HepG2 (cell line): ENCODE measurements around the gene HIC1. TPM values are rescaled to one million over a fixed set of nuclear protein-coding genes. Genes with fewer than 3 reads are reported as not detected.

ENCODE experiments used
- BHLHE40 ChIP-seq: IDR thresholded peaks from 2 replicates; pipeline ENCODE4 v1.6.1; 2011; ENCODE audit warnings: low read length, improper control_type of control experiment
- KDM5B ChIP-seq: sonication (generic); formaldehyde crosslinking; IDR thresholded peaks from 2 replicates; pipeline ENCODE4 v1.4.0; 2020; ENCODE audit warnings: missing genetic modification reagents, mild to moderate bottlenecking, borderline replicate concordance
- PCBP2 ChIP-seq: fragments of 200-400 bp; formaldehyde crosslinking; optimal IDR thresholded peaks from 2 replicates; pipeline ENCODE3; 2018; ENCODE audit warnings: low read length, low read depth; ENCODE audit not compliant: poor library complexity, severe bottlenecking
- POLR2AphosphoS5 ChIP-seq: IDR thresholded peaks from 2 replicates; pipeline ENCODE4 v1.6.1; 2012; ENCODE audit warnings: low read depth, low read length
- RAD51 ChIP-seq: fragments of 450-650 bp; IDR thresholded peaks from 2 replicates; pipeline ENCODE4 v1.6.1; 2016; ENCODE audit warnings: borderline replicate concordance
- SALL2 ChIP-seq: sonication (generic); formaldehyde crosslinking; IDR thresholded peaks from 2 replicates; pipeline ENCODE4 v1.8.1; 2023; ENCODE audit warnings: mild to moderate bottlenecking, missing genetic modification reagents, inconsistent platforms
- TOPORS ChIP-seq: sonication (generic); formaldehyde crosslinking; IDR thresholded peaks from 2 replicates; pipeline ENCODE4 v1.8.0; 2023; ENCODE audit warnings: mild to moderate bottlenecking, missing genetic modification reagents
- ZNF264 ChIP-seq: sonication (generic); formaldehyde crosslinking; IDR thresholded peaks from 2 replicates; pipeline ENCODE4 v1.4.0; 2020; ENCODE audit warnings: missing genetic modification reagents
- ZNF326 ChIP-seq: sonication (generic); formaldehyde crosslinking; IDR thresholded peaks from 2 replicates; pipeline ENCODE4 v1.4.0; 2020; ENCODE audit warnings: missing genetic modification reagents, borderline replicate concordance
- ZNF354B ChIP-seq: sonication (generic); formaldehyde crosslinking; IDR thresholded peaks from 2 replicates; pipeline ENCODE4 v1.8.0; 2022; ENCODE audit warnings: mild to moderate bottlenecking, missing genetic modification reagents
- ZNF724P ChIP-seq: sonication (generic); formaldehyde crosslinking; IDR thresholded peaks from 2 replicates; pipeline ENCODE4 v1.8.0; 2022; ENCODE audit warnings: missing genetic modification reagents, borderline replicate concordance
- polyA plus RNA-seq, 8 experiments: library from polyadenylated mRNA; depleted of rRNA in 3 of 8; stranded (reverse) in 7 of 8; unstranded in 1 of 8; fragments of >200 nt; fragmentation: Illumina TruSeq in 4 of 8; extraction: Trizol in 4 of 8; gene quantifications; 2 replicates each; pipeline versions ENCODE4 v1.2.1 to v1.2.3, GENCODE V29; 2011 to 2016; ENCODE audit warnings: low read depth in 4 of 8, missing spikeins in 1 of 8, mixed read lengths in 1 of 8; ENCODE audit not compliant: insufficient read depth in 1 of 8
- total RNA-seq, 5 experiments: library from RNA; depleted of rRNA; stranded (reverse); fragments of >200 nt; fragmentation: Illumina TruSeq; extraction: Trizol; gene quantifications; 2 replicates each; pipeline ENCODE4 v1.2.3, GENCODE V29; 2016; ENCODE audit warnings: low read depth in 1 of 5
- TF ChIP-seq, protein P1 (sequence below): sonication (generic); formaldehyde crosslinking; IDR thresholded peaks from 2 replicates; pipeline ENCODE4 v1.4.0; 2020; ENCODE audit warnings: mild to moderate bottlenecking, missing genetic modification reagents
- TF ChIP-seq, protein P2 (sequence below): sonication (generic); formaldehyde crosslinking; IDR thresholded peaks from 2 replicates; pipeline ENCODE4 v1.5.0; 2020; ENCODE audit warnings: mild to moderate bottlenecking, missing genetic modification reagents
- TF ChIP-seq, protein P3 (sequence below): fragments of 450-650 bp; IDR thresholded peaks from 2 replicates; pipeline ENCODE4 v1.6.1; 2017; ENCODE audit warnings: mild to moderate bottlenecking
- TF ChIP-seq, protein P4 (sequence below): IDR thresholded peaks from 2 replicates; pipeline ENCODE4 v1.6.1; 2016
- TF ChIP-seq, protein P5 (sequence below): sonication (generic); formaldehyde crosslinking; conservative IDR thresholded peaks from 2 replicates; pipeline ENCODE4 v1.4.0; 2020; ENCODE audit warnings: missing genetic modification reagents
- TF ChIP-seq, protein P6 (sequence below): sonication (generic); formaldehyde crosslinking; IDR thresholded peaks from 2 replicates; pipeline ENCODE4 v1.4.0; 2020; ENCODE audit warnings: missing genetic modification reagents, borderline replicate concordance

Gene HIC1
- total and polyA plus RNA-seq, 2 of the 13 experiments (the other 11 are each of a cell fraction or from before 2014, with no cell fraction given) = 0.04 to 0.31 TPM

DNA sequence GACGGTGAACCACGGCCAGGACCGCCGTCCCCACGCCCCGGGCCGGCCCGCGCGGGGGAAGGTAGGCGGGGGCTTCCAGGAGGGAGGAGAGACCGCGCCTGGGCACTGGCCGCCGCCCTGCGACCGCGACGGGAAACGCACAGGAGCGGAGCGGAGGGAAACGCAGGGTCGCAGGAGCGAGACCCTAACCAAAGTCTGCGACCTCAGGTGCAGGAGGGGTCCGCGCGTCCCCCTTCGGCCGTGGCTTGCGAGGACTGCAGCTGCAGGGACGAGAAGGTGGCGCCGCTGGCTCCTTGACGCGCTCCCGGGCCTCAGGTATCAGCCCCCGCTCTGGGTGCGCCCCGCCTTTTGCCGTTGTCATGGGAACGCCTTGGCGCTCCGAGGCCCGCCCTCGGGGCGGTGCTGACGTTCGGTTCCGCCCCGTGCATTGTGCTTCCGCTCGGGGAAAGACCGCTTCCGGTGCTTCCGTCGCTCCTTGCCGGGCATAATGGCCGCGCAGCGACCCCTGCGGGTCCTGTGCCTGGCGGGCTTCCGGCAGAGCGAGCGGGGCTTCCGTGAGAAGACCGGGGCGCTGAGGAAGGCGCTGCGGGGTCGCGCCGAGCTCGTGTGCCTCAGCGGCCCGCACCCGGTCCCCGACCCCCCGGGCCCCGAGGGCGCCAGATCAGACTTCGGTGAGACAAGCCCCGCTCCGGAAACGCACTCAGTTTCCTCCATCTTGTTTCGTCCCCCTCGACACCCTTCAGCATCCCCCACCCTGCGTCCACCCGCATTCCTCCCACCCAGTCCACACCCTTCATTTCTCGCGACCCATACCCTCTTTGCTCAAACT lies 13.1 kb upstream of the HIC1 start, which contains the start of gene OVCA2 (continued):
- TF ChIP-seq KDM5B (CRISPR knock-in tag) = peak; percentile 61
- no peak for TF ChIP-seq SALL2 (CRISPR knock-in tag)
- no peak for TF ChIP-seq RAD51
- no peak for TF ChIP-seq TOPORS (CRISPR knock-in tag)
- no peak for TF ChIP-seq ZNF264 (CRISPR knock-in tag)
- TF ChIP-seq ZNF326 (CRISPR knock-in tag) = no peak
- TF ChIP-seq, protein P1, sequence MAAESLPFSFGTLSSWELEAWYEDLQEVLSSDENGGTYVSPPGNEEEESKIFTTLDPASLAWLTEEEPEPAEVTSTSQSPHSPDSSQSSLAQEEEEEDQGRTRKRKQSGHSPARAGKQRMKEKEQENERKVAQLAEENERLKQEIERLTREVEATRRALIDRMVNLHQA = no peak
- TF ChIP-seq, protein P2, sequence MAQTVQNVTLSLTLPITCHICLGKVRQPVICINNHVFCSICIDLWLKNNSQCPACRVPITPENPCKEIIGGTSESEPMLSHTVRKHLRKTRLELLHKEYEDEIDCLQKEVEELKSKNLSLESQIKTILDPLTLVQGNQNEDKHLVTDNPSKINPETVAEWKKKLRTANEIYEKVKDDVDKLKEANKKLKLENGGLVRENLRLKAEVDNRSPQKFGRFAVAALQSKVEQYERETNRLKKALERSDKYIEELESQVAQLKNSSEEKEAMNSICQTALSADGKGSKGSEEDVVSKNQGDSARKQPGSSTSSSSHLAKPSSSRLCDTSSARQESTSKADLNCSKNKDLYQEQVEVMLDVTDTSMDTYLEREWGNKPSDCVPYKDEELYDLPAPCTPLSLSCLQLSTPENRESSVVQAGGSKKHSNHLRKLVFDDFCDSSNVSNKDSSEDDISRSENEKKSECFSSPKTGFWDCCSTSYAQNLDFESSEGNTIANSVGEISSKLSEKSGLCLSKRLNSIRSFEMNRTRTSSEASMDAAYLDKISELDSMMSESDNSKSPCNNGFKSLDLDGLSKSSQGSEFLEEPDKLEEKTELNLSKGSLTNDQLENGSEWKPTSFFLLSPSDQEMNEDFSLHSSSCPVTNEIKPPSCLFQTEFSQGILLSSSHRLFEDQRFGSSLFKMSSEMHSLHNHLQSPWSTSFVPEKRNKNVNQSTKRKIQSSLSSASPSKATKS (CRISPR knock-in tag) = no peak
- TF ChIP-seq, protein P3, sequence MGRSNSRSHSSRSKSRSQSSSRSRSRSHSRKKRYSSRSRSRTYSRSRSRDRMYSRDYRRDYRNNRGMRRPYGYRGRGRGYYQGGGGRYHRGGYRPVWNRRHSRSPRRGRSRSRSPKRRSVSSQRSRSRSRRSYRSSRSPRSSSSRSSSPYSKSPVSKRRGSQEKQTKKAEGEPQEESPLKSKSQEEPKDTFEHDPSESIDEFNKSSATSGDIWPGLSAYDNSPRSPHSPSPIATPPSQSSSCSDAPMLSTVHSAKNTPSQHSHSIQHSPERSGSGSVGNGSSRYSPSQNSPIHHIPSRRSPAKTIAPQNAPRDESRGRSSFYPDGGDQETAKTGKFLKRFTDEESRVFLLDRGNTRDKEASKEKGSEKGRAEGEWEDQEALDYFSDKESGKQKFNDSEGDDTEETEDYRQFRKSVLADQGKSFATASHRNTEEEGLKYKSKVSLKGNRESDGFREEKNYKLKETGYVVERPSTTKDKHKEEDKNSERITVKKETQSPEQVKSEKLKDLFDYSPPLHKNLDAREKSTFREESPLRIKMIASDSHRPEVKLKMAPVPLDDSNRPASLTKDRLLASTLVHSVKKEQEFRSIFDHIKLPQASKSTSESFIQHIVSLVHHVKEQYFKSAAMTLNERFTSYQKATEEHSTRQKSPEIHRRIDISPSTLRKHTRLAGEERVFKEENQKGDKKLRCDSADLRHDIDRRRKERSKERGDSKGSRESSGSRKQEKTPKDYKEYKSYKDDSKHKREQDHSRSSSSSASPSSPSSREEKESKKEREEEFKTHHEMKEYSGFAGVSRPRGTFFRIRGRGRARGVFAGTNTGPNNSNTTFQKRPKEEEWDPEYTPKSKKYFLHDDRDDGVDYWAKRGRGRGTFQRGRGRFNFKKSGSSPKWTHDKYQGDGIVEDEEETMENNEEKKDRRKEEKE = no peak
- TF ChIP-seq, protein P4, sequence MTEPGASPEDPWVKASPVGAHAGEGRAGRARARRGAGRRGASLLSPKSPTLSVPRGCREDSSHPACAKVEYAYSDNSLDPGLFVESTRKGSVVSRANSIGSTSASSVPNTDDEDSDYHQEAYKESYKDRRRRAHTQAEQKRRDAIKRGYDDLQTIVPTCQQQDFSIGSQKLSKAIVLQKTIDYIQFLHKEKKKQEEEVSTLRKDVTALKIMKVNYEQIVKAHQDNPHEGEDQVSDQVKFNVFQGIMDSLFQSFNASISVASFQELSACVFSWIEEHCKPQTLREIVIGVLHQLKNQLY = no peak
- no peak for TF ChIP-seq ZNF354B (CRISPR knock-in tag)
- peak; percentile 52; the same call in 1 of the 2 replicates for TF ChIP-seq POLR2AphosphoS5
- TF ChIP-seq, protein P5, sequence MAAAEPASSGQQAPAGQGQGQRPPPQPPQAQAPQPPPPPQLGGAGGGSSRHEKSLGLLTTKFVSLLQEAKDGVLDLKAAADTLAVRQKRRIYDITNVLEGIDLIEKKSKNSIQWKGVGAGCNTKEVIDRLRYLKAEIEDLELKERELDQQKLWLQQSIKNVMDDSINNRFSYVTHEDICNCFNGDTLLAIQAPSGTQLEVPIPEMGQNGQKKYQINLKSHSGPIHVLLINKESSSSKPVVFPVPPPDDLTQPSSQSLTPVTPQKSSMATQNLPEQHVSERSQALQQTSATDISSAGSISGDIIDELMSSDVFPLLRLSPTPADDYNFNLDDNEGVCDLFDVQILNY (CRISPR knock-in tag) = no peak
- no peak for TF ChIP-seq ZNF724P (CRISPR knock-in tag)
- TF ChIP-seq PCBP2 = no peak
- TF ChIP-seq, protein P6, sequence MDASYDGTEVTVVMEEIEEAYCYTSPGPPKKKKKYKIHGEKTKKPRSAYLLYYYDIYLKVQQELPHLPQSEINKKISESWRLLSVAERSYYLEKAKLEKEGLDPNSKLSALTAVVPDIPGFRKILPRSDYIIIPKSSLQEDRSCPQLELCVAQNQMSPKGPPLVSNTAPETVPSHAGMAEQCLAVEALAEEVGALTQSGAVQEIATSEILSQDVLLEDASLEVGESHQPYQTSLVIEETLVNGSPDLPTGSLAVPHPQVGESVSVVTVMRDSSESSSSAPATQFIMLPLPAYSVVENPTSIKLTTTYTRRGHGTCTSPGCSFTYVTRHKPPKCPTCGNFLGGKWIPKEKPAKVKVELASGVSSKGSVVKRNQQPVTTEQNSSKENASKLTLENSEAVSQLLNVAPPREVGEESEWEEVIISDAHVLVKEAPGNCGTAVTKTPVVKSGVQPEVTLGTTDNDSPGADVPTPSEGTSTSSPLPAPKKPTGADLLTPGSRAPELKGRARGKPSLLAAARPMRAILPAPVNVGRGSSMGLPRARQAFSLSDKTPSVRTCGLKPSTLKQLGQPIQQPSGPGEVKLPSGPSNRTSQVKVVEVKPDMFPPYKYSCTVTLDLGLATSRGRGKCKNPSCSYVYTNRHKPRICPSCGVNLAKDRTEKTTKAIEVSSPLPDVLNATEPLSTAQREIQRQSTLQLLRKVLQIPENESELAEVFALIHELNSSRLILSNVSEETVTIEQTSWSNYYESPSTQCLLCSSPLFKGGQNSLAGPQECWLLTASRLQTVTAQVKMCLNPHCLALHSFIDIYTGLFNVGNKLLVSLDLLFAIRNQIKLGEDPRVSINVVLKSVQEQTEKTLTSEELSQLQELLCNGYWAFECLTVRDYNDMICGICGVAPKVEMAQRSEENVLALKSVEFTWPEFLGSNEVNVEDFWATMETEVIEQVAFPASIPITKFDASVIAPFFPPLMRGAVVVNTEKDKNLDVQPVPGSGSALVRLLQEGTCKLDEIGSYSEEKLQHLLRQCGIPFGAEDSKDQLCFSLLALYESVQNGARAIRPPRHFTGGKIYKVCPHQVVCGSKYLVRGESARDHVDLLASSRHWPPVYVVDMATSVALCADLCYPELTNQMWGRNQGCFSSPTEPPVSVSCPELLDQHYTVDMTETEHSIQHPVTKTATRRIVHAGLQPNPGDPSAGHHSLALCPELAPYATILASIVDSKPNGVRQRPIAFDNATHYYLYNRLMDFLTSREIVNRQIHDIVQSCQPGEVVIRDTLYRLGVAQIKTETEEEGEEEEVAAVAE = peak; percentile 59; the same call in 1 of the 2 replicates
- TF ChIP-seq BHLHE40 = no peak
